CD14-positive monocyte (primary cell): ENCODE measurements around the gene MDFIC. TPM values are rescaled to one million over a fixed set of nuclear protein-coding genes. Genes with fewer than 3 reads are reported as not detected.

Experiments
- DNase-seq, 3 donors: peaks; one replicate each; pipeline ENCODE4 v3.0.0-alpha.2; 2011 to 2022
- H2AFZ ChIP-seq: 2 replicates; pipeline ENCODE4 v1.6.0; 2012; ENCODE audit warnings: mild to moderate bottlenecking, low read depth, low read length, inconsistent platforms; ENCODE audit not compliant: insufficient read depth, poor library complexity, severe bottlenecking
- H3K27ac ChIP-seq, 2 donors: 1 replicate in 1 of 2; 2 replicates in 1 of 2; pipeline ENCODE4 v1.5.1; 2012 to 2013; ENCODE audit warnings: low read length in 2 of 2, control low read depth in 1 of 2, inconsistent platforms in 1 of 2, low read depth in 1 of 2, mild to moderate bottlenecking in 1 of 2
- H3K27me3 ChIP-seq, 2 donors: one replicate each; pipeline versions ENCODE4 v1.6.0 to v1.6.1; 2011 to 2013; ENCODE audit warnings: low read length in 2 of 2; ENCODE audit not compliant: control insufficient read depth in 2 of 2, insufficient read depth in 2 of 2
- H3K36me3 ChIP-seq, 2 donors: replicated peaks in 1 of 2; 1 replicate in 1 of 2; 2 replicates in 1 of 2; pipeline versions ENCODE4 v1.5.1 to v1.6.1; 2012 to 2013; ENCODE audit warnings: low read length in 2 of 2, control low read depth in 1 of 2, inconsistent platforms in 1 of 2, mild to moderate bottlenecking in 1 of 2; ENCODE audit not compliant: insufficient read depth in 2 of 2, control insufficient read depth in 1 of 2
- H3K4me1 ChIP-seq, 2 donors: 1 replicate in 1 of 2; 2 replicates in 1 of 2; pipeline versions ENCODE4 v1.5.1 to v1.6.1; 2012 to 2013; ENCODE audit warnings: low read length in 2 of 2, control low read depth in 1 of 2, inconsistent platforms in 1 of 2, mild to moderate bottlenecking in 1 of 2, moderate library complexity in 1 of 2; ENCODE audit not compliant: insufficient read depth in 2 of 2, control insufficient read depth in 1 of 2
- H3K4me2 ChIP-seq: replicated peaks from 2 replicates; pipeline ENCODE3; 2012; ENCODE audit warnings: low read length, moderate library complexity, mild to moderate bottlenecking; ENCODE audit not compliant: poor library complexity, severe bottlenecking; ENCODE audit errors: extremely low read depth
- H3K4me3 ChIP-seq, 3 experiments: fragments of 200-600 bp in 1 of 3; sonication (generic) in 1 of 3; replicated peaks in 1 of 3; 1 replicate in 2 of 3; 2 replicates in 1 of 3; pipeline ENCODE4 v1.5.1; 2011 to 2013; ENCODE audit warnings: low read length in 3 of 3, mild to moderate bottlenecking in 3 of 3, control low read depth in 2 of 3, low read depth in 2 of 3, inconsistent platforms in 1 of 3, moderate library complexity in 1 of 3
- H3K79me2 ChIP-seq: 2 replicates; pipeline ENCODE4 v1.6.0; 2012; ENCODE audit warnings: mild to moderate bottlenecking, control low read depth, inconsistent platforms, low read length, moderate library complexity; ENCODE audit not compliant: insufficient read depth
- H3K9ac ChIP-seq: 2 replicates; pipeline ENCODE4 v1.6.0; 2017; ENCODE audit warnings: low read length, mild to moderate bottlenecking; ENCODE audit not compliant: insufficient read depth, poor library complexity, severe bottlenecking
- H3K9me3 ChIP-seq, 2 donors: replicated peaks in 1 of 2; 1 replicate in 1 of 2; 2 replicates in 1 of 2; pipeline versions ENCODE4 v1.5.1 to v1.6.1; 2012 to 2013; ENCODE audit warnings: low read length in 2 of 2, control low read depth in 1 of 2; ENCODE audit not compliant: control insufficient read depth in 1 of 2, insufficient read depth in 1 of 2
- H4K20me1 ChIP-seq: 2 replicates; pipeline ENCODE4 v1.6.0; 2012; ENCODE audit warnings: mild to moderate bottlenecking, low read length, control low read depth, moderate library complexity; ENCODE audit not compliant: insufficient read depth
- H3K27ac Mint-ChIP-seq, 7 donors: one replicate each; pipeline ENCODE4 v1.8.0; 2020; ENCODE audit warnings: mild to moderate bottlenecking in 7 of 7, mixed read lengths in 7 of 7, moderate library complexity in 6 of 7, inconsistent platforms in 2 of 7
- H3K27me3 Mint-ChIP-seq, 3 donors: one replicate each; pipeline ENCODE4 v1.8.0; 2021 to 2022; ENCODE audit warnings: low read depth in 3 of 3, mild to moderate bottlenecking in 3 of 3, mixed read lengths in 3 of 3, moderate library complexity in 3 of 3, inconsistent platforms in 1 of 3
- H3K36me3 Mint-ChIP-seq, 2 donors: one replicate each; pipeline ENCODE4 v1.8.0; 2020; ENCODE audit warnings: mixed read lengths in 2 of 2, inconsistent platforms in 1 of 2, mild to moderate bottlenecking in 1 of 2
- H3K4me1 Mint-ChIP-seq: one replicate; pipeline ENCODE4 v1.8.0; 2020; ENCODE audit warnings: mild to moderate bottlenecking, mixed read lengths
- H3K4me3 Mint-ChIP-seq, 2 donors: one replicate each; pipeline ENCODE4 v1.8.0; 2020; ENCODE audit warnings: mild to moderate bottlenecking in 2 of 2, mixed read lengths in 2 of 2, moderate library complexity in 1 of 2
- H3K9me3 Mint-ChIP-seq, 7 donors: one replicate each; pipeline ENCODE4 v1.8.0; 2020 to 2022; ENCODE audit warnings: mixed read lengths in 7 of 7, mild to moderate bottlenecking in 6 of 7, moderate library complexity in 6 of 7, inconsistent platforms in 2 of 7
- WGBS: methylation state at CpG from one replicate; pipeline ENCODE4 v1.1.5; 2013; ENCODE audit warnings: missing lambda C conversion rate; ENCODE audit not compliant: insufficient coverage; 5-methylcytosine and 5-hydroxymethylcytosine counted together
- intact Hi-C, 2 donors: fragments of 100-400 bp; cut with micrococcal nuclease; formaldehyde crosslinking; loops; one replicate each; pipeline versions ENCODE4 v1.15.0 to v1.15.1; 2023
- polyA plus RNA-seq, 3 donors: library from polyadenylated mRNA; depleted of rRNA in 1 of 3; unstranded in 2 of 3; stranded (reverse) in 1 of 3; fragments of 300-500 nt in 2 of 3; fragments of >200 nt in 1 of 3; fragmentation: Illumina TruSeq in 2 of 3; gene quantifications; 1 replicate in 2 of 3; 2 replicates in 1 of 3; pipeline ENCODE4 v1.2.3, GENCODE V29; 2012 to 2021
- TF ChIP-seq, protein P1 (sequence below): fragments of 200-600 bp; IDR thresholded peaks from one replicate; pipeline ENCODE4 v1.8.0; 2022; ENCODE audit warnings: antibody characterized with exemption, mild to moderate bottlenecking

MDFIC gene
- polyA plus RNA-seq, 3 donors: 13.0 to 30.0 (median 19.9) TPM

GRCh38 chr7:115024276-115024675, 102.4 kb downstream of the MDFIC start:
- no peaks in the 10 kb centered on the region for H4K20me1 ChIP-seq
- no peaks in the 10 kb centered on the region for H3K27me3 ChIP-seq
- WGBS: no CpG with 5 or more reads among the region's 3 CpGs
- H3K27ac ChIP-seq: no peak overlapping the region
- H3K36me3 ChIP-seq: no peaks in the 10 kb centered on the region
- no peak overlapping the region for H3K4me2 ChIP-seq
- peaks cover 0 to 6% (median 2%) of the 10 kb centered on the region in 7 donors for H3K9me3 Mint-ChIP-seq
- H3K9ac ChIP-seq: no peak overlapping the region
- no peaks in the 10 kb centered on the region for H3K79me2 ChIP-seq
- no peak for DNase-seq
- no peak overlapping the region for H3K27ac Mint-ChIP-seq
- peaks cover 0 to under 1% of the 10 kb centered on the region in 2 donors for H3K36me3 Mint-ChIP-seq
- H3K27me3 Mint-ChIP-seq: peaks cover 0 to 1% (median 0%) of the 10 kb centered on the region in 3 donors
- no peaks in the 10 kb centered on the region for H3K9me3 ChIP-seq
- intact Hi-C loops: loop anchor here in 1 of 2 donors (10.0 kb wide), 1 partner anchor 99 kb away; the partner anchor contains the start of gene MDFIC
- TF ChIP-seq, protein P1, sequence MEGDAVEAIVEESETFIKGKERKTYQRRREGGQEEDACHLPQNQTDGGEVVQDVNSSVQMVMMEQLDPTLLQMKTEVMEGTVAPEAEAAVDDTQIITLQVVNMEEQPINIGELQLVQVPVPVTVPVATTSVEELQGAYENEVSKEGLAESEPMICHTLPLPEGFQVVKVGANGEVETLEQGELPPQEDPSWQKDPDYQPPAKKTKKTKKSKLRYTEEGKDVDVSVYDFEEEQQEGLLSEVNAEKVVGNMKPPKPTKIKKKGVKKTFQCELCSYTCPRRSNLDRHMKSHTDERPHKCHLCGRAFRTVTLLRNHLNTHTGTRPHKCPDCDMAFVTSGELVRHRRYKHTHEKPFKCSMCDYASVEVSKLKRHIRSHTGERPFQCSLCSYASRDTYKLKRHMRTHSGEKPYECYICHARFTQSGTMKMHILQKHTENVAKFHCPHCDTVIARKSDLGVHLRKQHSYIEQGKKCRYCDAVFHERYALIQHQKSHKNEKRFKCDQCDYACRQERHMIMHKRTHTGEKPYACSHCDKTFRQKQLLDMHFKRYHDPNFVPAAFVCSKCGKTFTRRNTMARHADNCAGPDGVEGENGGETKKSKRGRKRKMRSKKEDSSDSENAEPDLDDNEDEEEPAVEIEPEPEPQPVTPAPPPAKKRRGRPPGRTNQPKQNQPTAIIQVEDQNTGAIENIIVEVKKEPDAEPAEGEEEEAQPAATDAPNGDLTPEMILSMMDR: no peak
- peaks cover 35% of the 10 kb centered on the region for H3K4me1 Mint-ChIP-seq
- H2AFZ ChIP-seq: peak overlapping the region; percentile 18
- peaks cover 30 to 41% of the 10 kb centered on the region in 2 donors for H3K4me1 ChIP-seq
- no peak overlapping the region for H3K4me3 Mint-ChIP-seq
- peak overlapping the region in 1 of 3 experiments; percentile 51 for H3K4me3 ChIP-seq

GRCh38 chr7:115032715-115033703, 111.1 kb downstream of the MDFIC start:
- no peaks in the 10 kb centered on the region for H4K20me1 ChIP-seq
- H3K4me3 ChIP-seq: no peak overlapping the region
- DNase-seq: no peak
- TF ChIP-seq, protein P1: no peak
- no peaks in the 10 kb centered on the region for H3K27me3 ChIP-seq
- H3K27ac ChIP-seq: no peak overlapping the region
- intact Hi-C loops: no loop called here
- no peaks in the 10 kb centered on the region for H3K9me3 ChIP-seq
- Mint-ChIP-seq H3K9me3 (peaks cover 0 to 5% (median 2%) of the 10 kb centered on the region in 7 donors), H3K27ac (no peak overlapping the region), H3K4me3 (no peak overlapping the region), H3K27me3 (no peaks in the 10 kb centered on the region), H3K4me1 (peaks cover 12% of the 10 kb centered on the region), H3K36me3 (no peaks in the 10 kb centered on the region)
- no peak overlapping the region for H3K4me2 ChIP-seq
- 57% methylated on average over 1 of the region's 5 CpGs for WGBS
- no peaks in the 10 kb centered on the region for H3K36me3 ChIP-seq
- no peaks in the 10 kb centered on the region for H3K79me2 ChIP-seq
- peaks cover 0 to 4% of the 10 kb centered on the region in 2 donors for H3K4me1 ChIP-seq
- no peak overlapping the region for H3K9ac ChIP-seq
- no peak overlapping the region for H2AFZ ChIP-seq
